ENCODE results near the gene ACKR3. TPM values are rescaled to one million over a fixed set of nuclear protein-coding genes. Genes with fewer than 3 reads are reported as not detected.

Gene ACKR3
- total and polyA plus RNA-seq, 2 of the 4 experiments (the other 2 are of a cell fraction), result not detected

DNA sequence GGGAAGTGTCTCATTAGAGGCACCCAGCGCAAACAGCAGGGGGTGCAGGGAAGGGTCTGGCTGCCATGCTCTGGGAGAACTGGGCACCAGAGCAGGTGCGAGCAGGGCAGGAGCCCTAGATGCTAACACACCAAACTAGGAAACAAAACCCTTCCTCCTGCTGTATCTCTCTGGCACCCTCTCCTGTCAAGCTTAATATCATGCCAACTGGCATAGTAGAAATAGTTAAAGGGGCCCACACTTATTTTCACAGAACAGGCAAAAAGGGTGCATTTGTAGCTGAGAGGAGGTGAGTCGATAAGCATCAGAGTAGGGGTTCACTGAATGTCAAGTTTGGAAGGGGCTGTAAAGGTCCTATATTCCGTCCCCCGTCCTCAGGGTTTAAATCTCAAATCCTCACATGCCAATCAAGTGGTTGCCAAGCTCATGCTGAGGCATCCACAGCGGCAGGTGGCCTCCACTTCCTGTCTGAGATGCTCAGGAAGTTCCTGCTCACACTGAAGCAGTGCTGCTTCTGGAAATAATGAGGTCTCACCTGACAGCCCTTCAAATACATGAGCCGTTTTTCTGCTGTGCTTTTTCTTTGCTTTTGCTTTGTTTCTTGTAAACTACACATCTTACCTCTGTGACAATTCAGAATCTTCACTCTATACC lies 14.9 kb upstream of the ACKR3 start:
- intact Hi-C loops (cut with micrococcal nuclease) (no loop called here), dilution Hi-C loops (cut with HindIII; ENCODE audit: low sequenced_read_pairs, unreplicated experiment) (no loop called here), in situ Hi-C loops (cut with MboI; ENCODE audit: low sequenced_read_pairs) (no loop called here)
- Histone ChIP-seq H4K8ac (ENCODE audit: low read depth in 2 of 2, low read length in 2 of 2) (no peak overlapping the region), H3K23ac (ENCODE audit: low read depth, low read length) (no peak overlapping the region), H2BK20ac (ENCODE audit: low read depth, low read length) (no peak overlapping the region), H3K36me3 (ENCODE audit: control insufficient read depth, insufficient read depth, low read length) (no peaks in the 10 kb centered on the region), H4K20me1 (ENCODE audit: insufficient read depth, low read length) (no peaks in the 10 kb centered on the region), H2BK5ac (ENCODE audit: low read depth, low read length, poor library complexity, severe bottlenecking) (no peak overlapping the region), H3K79me1 (ENCODE audit: low read depth in 1 of 2, low read length in 2 of 2) (no peaks in the 10 kb centered on the region), H3K14ac (replicated peaks; ENCODE audit: low read depth, low read length) (no peak overlapping the region), H2AFZ (replicated peaks; ENCODE audit: low read length, poor library complexity) (no peak overlapping the region), H3K27me3 (ENCODE audit: control insufficient read depth, insufficient read depth, low read length) (no peaks in the 10 kb centered on the region; the same call in 1 of the 2 replicates), H3K4me2 (ENCODE audit: low read depth, low read length) (no peak overlapping the region), H2BK120ac (ENCODE audit: low read depth, low read length) (no peak overlapping the region), H4K91ac (ENCODE audit: insufficient read depth, low read depth, low read length) (no peak overlapping the region), H3K18ac (ENCODE audit: low read depth, low read length) (no peak overlapping the region), H3K9ac (ENCODE audit: low read depth, low read length) (no peak overlapping the region), H3K4me1 (ENCODE audit: control insufficient read depth, insufficient read depth, low read length) (no peaks in the 10 kb centered on the region), H3K9me3 (ENCODE audit: control insufficient read depth, insufficient read depth, low read length) (peaks cover 6% of the 10 kb centered on the region), H3K27ac (ENCODE audit: insufficient read depth, low read length) (no peak overlapping the region), H3K56ac (ENCODE audit: extremely low read depth, insufficient read depth, low read length) (no peak overlapping the region), H2AK5ac (ENCODE audit: low read depth, low read length) (no peak overlapping the region), H4K5ac (ENCODE audit: low read depth, low read length) (no peak overlapping the region), H3K9me1 (ENCODE audit: insufficient read depth, low read length) (no peaks in the 10 kb centered on the region), H3K4me3 (ENCODE audit: insufficient read depth, low read depth, low read length) (no peak overlapping the region), H3K4ac (ENCODE audit: low read depth, low read length) (no peak overlapping the region), H2BK15ac (ENCODE audit: low read depth, low read length) (no peak overlapping the region), H2AK9ac (replicated peaks; ENCODE audit: low read depth, low read length, poor library complexity) (no peak overlapping the region)
- WGBS, 2 experiments (ENCODE audit: extremely low coverage in 2 of 2, insufficient read length in 1 of 2), result 20% methylated on average over 1 of the region's 7 CpGs; no CpG with 5 or more reads in 1 of the 2 experiments
- CTCF ChIA-PET, result no interaction called here
- BruUV-seq (replicated peaks), result no TSS peak
- no peak for TF ChIP-seq USF2 (IDR thresholded peaks at IDR 0.05; ENCODE audit: low read depth, low read length)
- TF ChIP-seq CEBPB (IDR thresholded peaks at IDR 0.05; ENCODE audit: low read depth, low read length), result no peak
- TF ChIP-seq RFX5 (IDR thresholded peaks at IDR 0.05; ENCODE audit: low read depth, low read length), result no peak
- no peak for TF ChIP-seq MAZ (IDR thresholded peaks at IDR 0.05; ENCODE audit: borderline replicate concordance, low read depth, low read length)
- TF ChIP-seq, protein P1, sequence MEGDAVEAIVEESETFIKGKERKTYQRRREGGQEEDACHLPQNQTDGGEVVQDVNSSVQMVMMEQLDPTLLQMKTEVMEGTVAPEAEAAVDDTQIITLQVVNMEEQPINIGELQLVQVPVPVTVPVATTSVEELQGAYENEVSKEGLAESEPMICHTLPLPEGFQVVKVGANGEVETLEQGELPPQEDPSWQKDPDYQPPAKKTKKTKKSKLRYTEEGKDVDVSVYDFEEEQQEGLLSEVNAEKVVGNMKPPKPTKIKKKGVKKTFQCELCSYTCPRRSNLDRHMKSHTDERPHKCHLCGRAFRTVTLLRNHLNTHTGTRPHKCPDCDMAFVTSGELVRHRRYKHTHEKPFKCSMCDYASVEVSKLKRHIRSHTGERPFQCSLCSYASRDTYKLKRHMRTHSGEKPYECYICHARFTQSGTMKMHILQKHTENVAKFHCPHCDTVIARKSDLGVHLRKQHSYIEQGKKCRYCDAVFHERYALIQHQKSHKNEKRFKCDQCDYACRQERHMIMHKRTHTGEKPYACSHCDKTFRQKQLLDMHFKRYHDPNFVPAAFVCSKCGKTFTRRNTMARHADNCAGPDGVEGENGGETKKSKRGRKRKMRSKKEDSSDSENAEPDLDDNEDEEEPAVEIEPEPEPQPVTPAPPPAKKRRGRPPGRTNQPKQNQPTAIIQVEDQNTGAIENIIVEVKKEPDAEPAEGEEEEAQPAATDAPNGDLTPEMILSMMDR (conservative IDR thresholded peaks at IDR 0.05; ENCODE audit: low read depth, low read length), result no peak
- no peak for TF ChIP-seq CHD1 (IDR thresholded peaks at IDR 0.05; ENCODE audit: low read depth, low read length)
- TF ChIP-seq FOS (IDR thresholded peaks at IDR 0.05; ENCODE audit: low read depth, low read length), result no peak
- no peak for TF ChIP-seq MAFK (IDR thresholded peaks at IDR 0.05; ENCODE audit: low read depth, low read length)
- TF ChIP-seq RCOR1 (IDR thresholded peaks at IDR 0.05; ENCODE audit: insufficient replicate concordance, low read length), result no peak
- no peak for TF ChIP-seq POLR2A (IDR thresholded peaks at IDR 0.05; ENCODE audit: low read depth, low read length)
- TF ChIP-seq SMC3 (IDR thresholded peaks at IDR 0.05; ENCODE audit: low read depth, low read length), result no peak
- no peak for TF ChIP-seq BHLHE40 (IDR thresholded peaks at IDR 0.05; ENCODE audit: low read depth, low read length)
- TF ChIP-seq, protein P2, sequence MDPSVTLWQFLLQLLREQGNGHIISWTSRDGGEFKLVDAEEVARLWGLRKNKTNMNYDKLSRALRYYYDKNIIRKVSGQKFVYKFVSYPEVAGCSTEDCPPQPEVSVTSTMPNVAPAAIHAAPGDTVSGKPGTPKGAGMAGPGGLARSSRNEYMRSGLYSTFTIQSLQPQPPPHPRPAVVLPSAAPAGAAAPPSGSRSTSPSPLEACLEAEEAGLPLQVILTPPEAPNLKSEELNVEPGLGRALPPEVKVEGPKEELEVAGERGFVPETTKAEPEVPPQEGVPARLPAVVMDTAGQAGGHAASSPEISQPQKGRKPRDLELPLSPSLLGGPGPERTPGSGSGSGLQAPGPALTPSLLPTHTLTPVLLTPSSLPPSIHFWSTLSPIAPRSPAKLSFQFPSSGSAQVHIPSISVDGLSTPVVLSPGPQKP (IDR thresholded peaks at IDR 0.05; ENCODE audit: borderline replicate concordance, low read depth, low read length), result no peak
- no peak for TF ChIP-seq MXI1 (IDR thresholded peaks at IDR 0.05; ENCODE audit: borderline replicate concordance, low read depth, low read length)
- no peak for TF ChIP-seq NFE2L2 (IDR thresholded peaks at IDR 0.05; ENCODE audit: low read depth, low read length)
- TF ChIP-seq RAD21 (IDR thresholded peaks at IDR 0.05; ENCODE audit: low read length), result no peak
- ATAC-seq (ENCODE audit: low read depth) (no peak), DNase-seq (no peak)
- POLR2A ChIA-PET (ENCODE audit: unreplicated experiment), result no interaction called here
